ENCODE data around the gene KIAA0513.

Gene KIAA0513

GRCh38 chr16:85077576-85078125 lies 50.1 kb downstream of the KIAA0513 start:
- no peak for TF ChIP-seq CTCF (conservative IDR thresholded peaks at IDR 0.05)
- H3K27ac ChIP-seq = no peak overlapping the region

- no peak for TF ChIP-seq CTCF (conservative IDR thresholded peaks at IDR 0.05)
- H3K27ac ChIP-seq = no peak overlapping the region
These were observed 50.6 kb downstream of the KIAA0513 start for GRCh38 chr16:85078226-85078625.

GRCh38 chr16:85078952-85079351 lies 51.4 kb downstream of the KIAA0513 start:
- no peak overlapping the region for H3K27ac ChIP-seq
- TF ChIP-seq CTCF (conservative IDR thresholded peaks at IDR 0.05) = no peak

GRCh38 chr16:85079785-85080570 lies 52.4 kb downstream of the KIAA0513 start:
- no peak overlapping the region for H3K27ac ChIP-seq
- no peak for TF ChIP-seq CTCF (conservative IDR thresholded peaks at IDR 0.05)

- no peak overlapping the region for H3K27ac ChIP-seq
- no peak for TF ChIP-seq CTCF (conservative IDR thresholded peaks at IDR 0.05)
These were observed 53.4 kb downstream of the KIAA0513 start for GRCh38 chr16:85081038-85081437.

- H3K27ac ChIP-seq = no peak overlapping the region
- TF ChIP-seq CTCF (conservative IDR thresholded peaks at IDR 0.05) = no peak
These were observed 54.2 kb downstream of the KIAA0513 start for GRCh38 chr16:85081765-85082164.

- H3K27ac ChIP-seq = no peak overlapping the region
- no peak for TF ChIP-seq CTCF (conservative IDR thresholded peaks at IDR 0.05)
These were observed 54.8 kb downstream of the KIAA0513 start for GRCh38 chr16:85082173-85083050.
